ENCODE data around the gene ELOVL3. TPM values are rescaled to one million over a fixed set of nuclear protein-coding genes. Genes with fewer than 3 reads are reported as not detected.
A peak's percentile ranks its signal among the peaks of the same experiment; 100 is the strongest.

ELOVL3 gene
- polyA plus RNA-seq, 1 donor (not counting 4 experiments of a cell fraction or from before 2014, with no cell fraction given) = 0.26 TPM

DNA sequence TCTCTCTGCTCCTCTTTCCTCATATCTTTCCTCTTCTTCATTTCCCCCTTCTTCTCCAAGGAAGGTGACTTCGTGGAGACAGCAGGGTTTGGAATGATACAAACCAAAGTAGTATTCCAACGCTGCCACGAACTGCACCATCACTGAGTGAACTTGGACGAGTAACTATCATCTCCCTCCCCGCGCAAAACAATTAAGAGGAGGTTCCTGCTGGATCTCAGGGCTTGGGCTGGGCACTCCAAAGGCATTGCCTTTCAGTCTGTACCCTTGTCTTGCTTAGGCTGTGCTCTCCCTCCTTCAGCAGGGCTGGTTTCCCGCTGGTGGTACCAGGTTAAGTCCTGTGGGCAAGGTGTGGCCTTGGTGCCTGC lies 16.0 kb downstream of the ELOVL3 start:
- Histone ChIP-seq H3K27ac (ENCODE audit: control insufficient read depth, insufficient read depth, low read length) (no peak overlapping the region), H3K27me3 (ENCODE audit: control insufficient read depth, extremely low read depth, insufficient read depth, low read length) (peaks cover 13% of the 10 kb centered on the region), H3K9me3 (ENCODE audit: control insufficient read depth, low read depth, low read length) (no peaks in the 10 kb centered on the region), H4K20me1 (ENCODE audit: control insufficient read depth, extremely low read depth, insufficient read depth, low read length) (peaks cover 9% of the 10 kb centered on the region), H3K9ac (ENCODE audit: control insufficient read depth, extremely low read depth, insufficient read depth, low read length) (peak overlapping the region; percentile 59), H3K4me2 (ENCODE audit: control insufficient read depth, extremely low read depth, insufficient read depth, low read depth, low read length) (peak overlapping the region; percentile 92), H3K9me1 (ENCODE audit: control insufficient read depth, extremely low read depth, insufficient read depth, low read length) (peaks cover 3% of the 10 kb centered on the region), H3K36me3 (ENCODE audit: control insufficient read depth in 2 of 2, extremely low read depth in 1 of 2, insufficient read depth in 2 of 2, low read length in 2 of 2) (no peaks in the 10 kb centered on the region), H3K79me2 (ENCODE audit: control insufficient read depth, insufficient read depth, low read length) (peaks cover 16% of the 10 kb centered on the region), H3K4me3 (ENCODE audit: control insufficient read depth in 2 of 3, extremely low read depth in 1 of 3, insufficient read depth in 2 of 3, low read depth in 1 of 3, low read length in 3 of 3) (peak overlapping the region; percentile 53 to 74 (median 63)), H2AFZ (ENCODE audit: control insufficient read depth, low read length) (peak overlapping the region; percentile 93), H3K4me1 (ENCODE audit: control insufficient read depth, extremely low read depth, insufficient read depth, low read length) (peaks cover 31% of the 10 kb centered on the region)
- dilution Hi-C loops (cut with MboI; ENCODE audit: extremely low pct_ligation_motif_present, low sequenced_read_pairs) = no loop called here
- TF ChIP-seq, protein P1, sequence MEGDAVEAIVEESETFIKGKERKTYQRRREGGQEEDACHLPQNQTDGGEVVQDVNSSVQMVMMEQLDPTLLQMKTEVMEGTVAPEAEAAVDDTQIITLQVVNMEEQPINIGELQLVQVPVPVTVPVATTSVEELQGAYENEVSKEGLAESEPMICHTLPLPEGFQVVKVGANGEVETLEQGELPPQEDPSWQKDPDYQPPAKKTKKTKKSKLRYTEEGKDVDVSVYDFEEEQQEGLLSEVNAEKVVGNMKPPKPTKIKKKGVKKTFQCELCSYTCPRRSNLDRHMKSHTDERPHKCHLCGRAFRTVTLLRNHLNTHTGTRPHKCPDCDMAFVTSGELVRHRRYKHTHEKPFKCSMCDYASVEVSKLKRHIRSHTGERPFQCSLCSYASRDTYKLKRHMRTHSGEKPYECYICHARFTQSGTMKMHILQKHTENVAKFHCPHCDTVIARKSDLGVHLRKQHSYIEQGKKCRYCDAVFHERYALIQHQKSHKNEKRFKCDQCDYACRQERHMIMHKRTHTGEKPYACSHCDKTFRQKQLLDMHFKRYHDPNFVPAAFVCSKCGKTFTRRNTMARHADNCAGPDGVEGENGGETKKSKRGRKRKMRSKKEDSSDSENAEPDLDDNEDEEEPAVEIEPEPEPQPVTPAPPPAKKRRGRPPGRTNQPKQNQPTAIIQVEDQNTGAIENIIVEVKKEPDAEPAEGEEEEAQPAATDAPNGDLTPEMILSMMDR (optimal IDR thresholded peaks at IDR 0.05 in 1 of 3, IDR thresholded peaks at IDR 0.05 in 1 of 3, conservative IDR thresholded peaks at IDR 0.05 in 1 of 3; ENCODE audit: extremely low read depth in 1 of 3, insufficient read depth in 2 of 3, low read length in 3 of 3) = no peak
- TF ChIP-seq EZH2 (IDR thresholded peaks at IDR 0.05; ENCODE audit: low read length) = no peak
- no peak for DNase-seq (ENCODE audit: low read depth, low spot score)
- no peak for FAIRE-seq

DNA sequence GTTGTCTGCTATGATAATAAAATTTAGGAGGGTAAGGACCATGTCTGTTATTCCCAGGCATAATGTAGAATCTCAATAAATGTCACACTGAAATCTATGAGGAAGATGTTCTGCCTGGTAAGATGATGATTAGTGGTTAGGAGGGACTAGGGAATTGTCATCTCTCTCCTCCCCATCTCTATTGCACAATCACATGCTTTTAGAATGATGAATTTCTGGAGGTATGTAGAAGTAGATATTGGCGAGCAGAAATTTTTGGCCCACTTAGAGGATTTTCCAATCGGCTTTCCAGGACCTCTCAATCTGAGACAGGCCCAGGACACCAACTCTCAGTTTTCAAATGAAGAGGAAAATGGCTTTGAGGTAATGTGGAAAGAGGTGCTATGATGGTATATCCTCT lies 17.2 kb downstream of the ELOVL3 start:
- Histone ChIP-seq H3K4me2 (ENCODE audit: control insufficient read depth, extremely low read depth, insufficient read depth, low read depth, low read length) (peak overlapping the region; percentile 40), H2AFZ (ENCODE audit: control insufficient read depth, low read length) (no peak overlapping the region), H3K27ac (ENCODE audit: control insufficient read depth, insufficient read depth, low read length) (no peak overlapping the region), H3K9ac (ENCODE audit: control insufficient read depth, extremely low read depth, insufficient read depth, low read length) (no peak overlapping the region), H3K79me2 (ENCODE audit: control insufficient read depth, insufficient read depth, low read length) (peaks cover 28% of the 10 kb centered on the region), H3K4me1 (ENCODE audit: control insufficient read depth, extremely low read depth, insufficient read depth, low read length) (peaks cover 38% of the 10 kb centered on the region), H3K9me1 (ENCODE audit: control insufficient read depth, extremely low read depth, insufficient read depth, low read length) (peaks cover 5% of the 10 kb centered on the region), H3K36me3 (ENCODE audit: control insufficient read depth in 2 of 2, extremely low read depth in 1 of 2, insufficient read depth in 2 of 2, low read length in 2 of 2) (no peaks in the 10 kb centered on the region), H3K27me3 (ENCODE audit: control insufficient read depth, extremely low read depth, insufficient read depth, low read length) (peaks cover 13% of the 10 kb centered on the region), H4K20me1 (ENCODE audit: control insufficient read depth, extremely low read depth, insufficient read depth, low read length) (peaks cover 11% of the 10 kb centered on the region), H3K9me3 (ENCODE audit: control insufficient read depth, low read depth, low read length) (no peaks in the 10 kb centered on the region), H3K4me3 (ENCODE audit: control insufficient read depth in 2 of 3, extremely low read depth in 1 of 3, insufficient read depth in 2 of 3, low read depth in 1 of 3, low read length in 3 of 3) (no peak overlapping the region)
- TF ChIP-seq EZH2 (IDR thresholded peaks at IDR 0.05; ENCODE audit: low read length) = no peak
- TF ChIP-seq, protein P1 (optimal IDR thresholded peaks at IDR 0.05 in 1 of 3, IDR thresholded peaks at IDR 0.05 in 1 of 3, conservative IDR thresholded peaks at IDR 0.05 in 1 of 3; ENCODE audit: extremely low read depth in 1 of 3, insufficient read depth in 2 of 3, low read length in 3 of 3) = no peak
- peak; percentile 48 for FAIRE-seq
- dilution Hi-C loops (cut with MboI; ENCODE audit: extremely low pct_ligation_motif_present, low sequenced_read_pairs) = no loop called here
- DNase-seq (ENCODE audit: low read depth, low spot score) = no peak

Data from keratinocyte (primary cell).